Natural killer cell (primary cell): ENCODE data around the gene TM9SF2. TPM values are rescaled to one million over a fixed set of nuclear protein-coding genes. Genes with fewer than 3 reads are reported as not detected.

Experiments
- ATAC-seq, 3 donors: fragments of 150-1000 bp in 2 of 3; fragments of 200-7000 bp in 1 of 3; cut with Tn5 transposase; 1 replicate in 1 of 3; 2 replicates in 2 of 3; pipeline ENCODE4 v1.10.0; 2021; ENCODE audit warnings: mild to moderate bottlenecking in 2 of 3, moderate library complexity in 2 of 3
- DNase-seq, 2 donors: peaks; one replicate each; pipeline versions ENCODE4 v3.0.0 to v3.0.0-alpha.2; 2013 to 2021; ENCODE audit warnings: mixed read lengths in 1 of 2
- H3K27ac ChIP-seq: one replicate; pipeline ENCODE4 v1.5.1; 2013; ENCODE audit warnings: mild to moderate bottlenecking, low read length
- H3K27me3 ChIP-seq: one replicate; pipeline ENCODE4 v1.6.1; 2013; ENCODE audit warnings: low read length; ENCODE audit not compliant: control insufficient read depth, insufficient read depth
- H3K36me3 ChIP-seq: one replicate; pipeline ENCODE4 v1.6.1; 2013; ENCODE audit warnings: low read length; ENCODE audit not compliant: control insufficient read depth, insufficient read depth
- H3K4me1 ChIP-seq: one replicate; pipeline ENCODE4 v1.6.1; 2013; ENCODE audit warnings: low read length; ENCODE audit not compliant: control insufficient read depth, insufficient read depth
- H3K4me3 ChIP-seq: one replicate; pipeline ENCODE4 v1.5.1; 2013; ENCODE audit warnings: low read length
- H3K9me3 ChIP-seq: one replicate; pipeline ENCODE4 v1.6.1; 2013; ENCODE audit warnings: low read length; ENCODE audit not compliant: control insufficient read depth, insufficient read depth
- H3K27ac Mint-ChIP-seq, 2 donors: one replicate each; pipeline ENCODE4 v1.8.0; 2022; ENCODE audit warnings: mild to moderate bottlenecking in 2 of 2, mixed read lengths in 2 of 2, moderate library complexity in 1 of 2
- H3K27me3 Mint-ChIP-seq, 2 donors: one replicate each; pipeline ENCODE4 v1.8.0; 2022; ENCODE audit warnings: low read depth in 2 of 2, mixed read lengths in 2 of 2
- H3K36me3 Mint-ChIP-seq: one replicate; pipeline ENCODE4 v1.8.0; 2022; ENCODE audit warnings: mixed read lengths
- H3K4me1 Mint-ChIP-seq, 2 donors: one replicate each; pipeline ENCODE4 v1.8.0; 2022; ENCODE audit warnings: mixed read lengths in 2 of 2
- H3K4me3 Mint-ChIP-seq: one replicate; pipeline ENCODE4 v1.8.0; 2022; ENCODE audit warnings: mild to moderate bottlenecking, moderate library complexity, mixed read lengths
- H3K9me3 Mint-ChIP-seq, 2 donors: one replicate each; pipeline ENCODE4 v1.8.0; 2022; ENCODE audit warnings: mixed read lengths in 2 of 2
- CTCF ChIP-seq: fragments of 200-600 bp; IDR thresholded peaks from one replicate; pipeline ENCODE4 v1.8.0; 2022; ENCODE audit warnings: antibody characterized with exemption
- WGBS: methylation state at CpG from one replicate; pipeline ENCODE4 v1.1.7; 2013; ENCODE audit warnings: missing lambda C conversion rate; ENCODE audit not compliant: insufficient coverage; 5-methylcytosine and 5-hydroxymethylcytosine counted together
- intact Hi-C: fragments of 100-400 bp; cut with micrococcal nuclease; formaldehyde crosslinking; loops from one replicate; pipeline ENCODE4 v1.14.2; 2022
- total RNA-seq, 4 donors: library from RNA; stranded (reverse); fragments of 120-200 nt in 1 of 4; gene quantifications; one replicate each; pipeline versions ENCODE4 v1.2.3 to v1.2.4, GENCODE V29; 2013 to 2022

Gene TM9SF2
- total RNA-seq, 3 donors from 2014 or later (not counting 1 experiment from before 2014, with no cell fraction given) = 41.8 to 62.1 (median 51.4) TPM

- H3K4me3 ChIP-seq = no peak overlapping the region
- H3K4me1 ChIP-seq = no peaks in the 10 kb centered on the region
- H3K27me3 ChIP-seq = no peaks in the 10 kb centered on the region
- no peaks in the 10 kb centered on the region for H3K36me3 ChIP-seq
- TF ChIP-seq CTCF = no peak
- DNase-seq (no peak), ATAC-seq (no peak)
- H3K27ac ChIP-seq = no peak overlapping the region
- peaks cover 9 to 13% of the 10 kb centered on the region in 2 donors for H3K4me1 Mint-ChIP-seq
- no peaks in the 10 kb centered on the region for H3K9me3 Mint-ChIP-seq
- peaks cover 0 to 3% of the 10 kb centered on the region in 2 donors for H3K27me3 Mint-ChIP-seq
- no peaks in the 10 kb centered on the region for H3K36me3 Mint-ChIP-seq
- H3K27ac Mint-ChIP-seq = no peak overlapping the region
- H3K4me3 Mint-ChIP-seq = no peak overlapping the region
- no peaks in the 10 kb centered on the region for H3K9me3 ChIP-seq
- WGBS = 46% methylated on average over 2 of the region's 5 CpGs
- intact Hi-C loops = no loop called here
These were observed 24.6 kb upstream of the TM9SF2 start for GRCh38 chr13:99476648-99477047.

DNA sequence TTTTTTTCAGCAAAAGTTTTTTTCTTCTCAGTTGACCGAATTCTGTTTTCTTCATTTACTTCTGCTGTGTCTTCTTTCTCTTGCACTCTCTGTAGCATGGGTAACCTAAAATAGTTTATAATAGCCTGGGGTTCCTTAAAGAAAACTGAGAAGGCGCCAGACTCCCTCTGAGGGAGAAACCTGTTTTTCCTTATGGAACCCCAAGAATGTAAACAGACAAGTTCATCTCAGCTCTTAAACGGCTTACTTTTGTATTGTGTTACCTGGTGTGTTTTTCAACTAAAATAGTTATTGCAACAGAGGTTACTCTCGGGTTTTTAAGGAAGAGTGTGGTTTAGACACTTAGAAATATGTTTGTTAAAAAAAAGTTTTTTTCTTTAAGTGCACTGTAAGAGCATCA is 23.8 kb upstream of the TM9SF2 start:
- intact Hi-C loops = no loop called here
- H3K27me3 Mint-ChIP-seq = no peaks in the 10 kb centered on the region
- ATAC-seq (no peak), DNase-seq (no peak)
- peaks cover 9 to 13% of the 10 kb centered on the region in 2 donors for H3K4me1 Mint-ChIP-seq
- no peak overlapping the region for H3K4me3 Mint-ChIP-seq
- H3K27ac Mint-ChIP-seq = no peak overlapping the region
- no peaks in the 10 kb centered on the region for H3K9me3 Mint-ChIP-seq
- no peaks in the 10 kb centered on the region for H3K36me3 ChIP-seq
- TF ChIP-seq CTCF = no peak
- H3K9me3 ChIP-seq = no peaks in the 10 kb centered on the region
- no peaks in the 10 kb centered on the region for H3K27me3 ChIP-seq
- no peaks in the 10 kb centered on the region for H3K4me1 ChIP-seq
- H3K4me3 ChIP-seq = no peak overlapping the region
- WGBS = 50% methylated on average over 4 of the region's 4 CpGs
- H3K36me3 Mint-ChIP-seq = no peaks in the 10 kb centered on the region
- H3K27ac ChIP-seq = no peak overlapping the region

GRCh38 chr13:99481366-99481765 is 19.9 kb upstream of the TM9SF2 start:
- DNase-seq (no peak), ATAC-seq (no peak)
- Mint-ChIP-seq H3K9me3 (no peaks in the 10 kb centered on the region), H3K36me3 (no peaks in the 10 kb centered on the region), H3K27me3 (no peaks in the 10 kb centered on the region), H3K27ac (no peak overlapping the region), H3K4me3 (no peak overlapping the region), H3K4me1 (peaks cover 23 to 25% of the 10 kb centered on the region in 2 donors)
- no peak overlapping the region for H3K4me3 ChIP-seq
- H3K27me3 ChIP-seq = no peaks in the 10 kb centered on the region
- H3K27ac ChIP-seq = no peak overlapping the region
- no peaks in the 10 kb centered on the region for H3K9me3 ChIP-seq
- TF ChIP-seq CTCF = no peak
- WGBS = 80% methylated on average over 3 of the region's 4 CpGs
- intact Hi-C loops = no loop called here
- H3K36me3 ChIP-seq = no peaks in the 10 kb centered on the region
- no peaks in the 10 kb centered on the region for H3K4me1 ChIP-seq

DNA sequence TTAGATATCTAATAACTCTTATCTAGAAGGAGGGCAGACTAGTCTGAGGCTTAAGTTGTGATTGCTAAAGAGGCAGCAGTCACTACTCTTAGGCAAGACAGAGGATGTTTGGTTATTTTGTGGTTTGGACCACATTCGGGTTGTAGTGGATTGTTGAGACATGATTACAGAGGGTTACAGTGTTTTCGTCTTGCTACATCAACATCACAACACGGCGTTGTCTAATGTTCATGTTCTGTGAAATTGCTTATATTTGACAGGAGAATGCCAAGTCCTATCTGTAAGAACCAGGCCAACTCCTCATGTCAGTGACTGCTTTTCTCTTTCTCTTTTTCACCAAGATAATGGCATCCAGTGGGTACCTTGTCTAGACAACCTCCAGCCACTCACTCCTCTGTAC is 16.8 kb upstream of the TM9SF2 start:
- intact Hi-C loops = no loop called here

More for the DNA sequence above, 16.8 kb upstream of the TM9SF2 start:
- peaks cover 11 to 20% of the 10 kb centered on the region in 2 donors for H3K4me1 Mint-ChIP-seq
- Histone ChIP-seq H3K36me3 (no peaks in the 10 kb centered on the region), H3K9me3 (no peaks in the 10 kb centered on the region), H3K4me3 (no peak overlapping the region), H3K27ac (peak overlapping the region; percentile 3), H3K4me1 (no peaks in the 10 kb centered on the region), H3K27me3 (no peaks in the 10 kb centered on the region)
- no peaks in the 10 kb centered on the region for H3K9me3 Mint-ChIP-seq
- peak overlapping the region; percentile 72 for H3K27ac Mint-ChIP-seq
- no peaks in the 10 kb centered on the region for H3K36me3 Mint-ChIP-seq
- peak overlapping the region; percentile 53 for H3K4me3 Mint-ChIP-seq
- no peak for TF ChIP-seq CTCF
- no CpG with 5 or more reads among the region's 4 CpGs for WGBS
- DNase-seq (peak in 1 of 2 donors; percentile 43), ATAC-seq (peak; percentile 89 to 98 (median 91))
- H3K27me3 Mint-ChIP-seq = no peaks in the 10 kb centered on the region
